ENCODE measurements around the gene TMEM200A. TPM values are rescaled to one million over a fixed set of nuclear protein-coding genes. Genes with fewer than 3 reads are reported as not detected.

Gene TMEM200A
- total RNA-seq, 1 experiment from 2014 or later, result 0.10 TPM

GRCh38 chr6:130322673-130323268, 43.0 kb upstream of the TMEM200A start:
- in situ Hi-C loops (cut with HindIII; ENCODE audit: low pct_unique_long_range_greater_than_20kb, low sequenced_read_pairs) (no loop called here), intact Hi-C loops (cut with micrococcal nuclease; ENCODE audit: unreplicated experiment) (loop anchor here (1.0 to 5.0 kb wide), 4 partner anchors 376 to 550 kb away; no protein-coding TSS in a partner anchor)
- TF ChIP-seq CTCF (IDR thresholded peaks at IDR 0.05) (peak; percentile 86), POLR2AphosphoS5 (IDR thresholded peaks at IDR 0.05; ENCODE audit: low read depth, low read length) (no peak), SIN3A (IDR thresholded peaks at IDR 0.05; ENCODE audit: borderline replicate concordance, insufficient read depth, low read depth, low read length) (no peak), REST (IDR thresholded peaks at IDR 0.05; ENCODE audit: insufficient read depth in 1 of 2, low read depth in 2 of 2, low read length in 1 of 2) (no peak), TCF7L2 (IDR thresholded peaks at IDR 0.05; ENCODE audit: low read depth, low read length) (no peak)
- DNase-seq (ENCODE audit: low read depth, low spot score) (peak; percentile 8), ATAC-seq (peak; percentile 60; the same call in 1 of the 2 replicates)
- no peaks in the 10 kb centered on the region for H3K27me3 ChIP-seq (ENCODE audit: control insufficient read depth, insufficient read depth, low read length)
- no peaks in the 10 kb centered on the region for H3K4me1 ChIP-seq (ENCODE audit: control insufficient read depth, insufficient read depth, low read length)
- ChIA-PET CTCF (no interaction called here), POLR2A (no interaction called here)
- no peaks in the 10 kb centered on the region for H3K9me3 ChIP-seq (ENCODE audit: control insufficient read depth, insufficient read depth, low read depth, low read length)
- H3K4me3 ChIP-seq (ENCODE audit: low read depth in 2 of 2, low read length in 2 of 2), result no peak overlapping the region
- no peak overlapping the region for H3K27ac ChIP-seq (ENCODE audit: low read length)
- H3K36me3 ChIP-seq (ENCODE audit: control insufficient read depth, insufficient read depth, low read length), result no peaks in the 10 kb centered on the region
- BruUV-seq (replicated peaks), result no TSS peak

GRCh38 chr6:130324657-130325056, 41.2 kb upstream of the TMEM200A start:
- no peak overlapping the region for H3K4me3 ChIP-seq (ENCODE audit: low read depth in 2 of 2, low read length in 2 of 2)
- ATAC-seq (no peak), DNase-seq (ENCODE audit: low read depth, low spot score) (no peak)
- no peak for TF ChIP-seq TCF7L2 (IDR thresholded peaks at IDR 0.05; ENCODE audit: low read depth, low read length)
- TF ChIP-seq POLR2AphosphoS5 (IDR thresholded peaks at IDR 0.05; ENCODE audit: low read depth, low read length), result no peak
- TF ChIP-seq SIN3A (IDR thresholded peaks at IDR 0.05; ENCODE audit: borderline replicate concordance, insufficient read depth, low read depth, low read length), result no peak
- no peak for TF ChIP-seq CTCF (IDR thresholded peaks at IDR 0.05)
- no peak for TF ChIP-seq REST (IDR thresholded peaks at IDR 0.05; ENCODE audit: insufficient read depth in 1 of 2, low read depth in 2 of 2, low read length in 1 of 2)
- no peaks in the 10 kb centered on the region for H3K4me1 ChIP-seq (ENCODE audit: control insufficient read depth, insufficient read depth, low read length)
- H3K9me3 ChIP-seq (ENCODE audit: control insufficient read depth, insufficient read depth, low read depth, low read length), result no peaks in the 10 kb centered on the region
- in situ Hi-C loops (cut with HindIII; ENCODE audit: low pct_unique_long_range_greater_than_20kb, low sequenced_read_pairs), result no loop called here
- H3K36me3 ChIP-seq (ENCODE audit: control insufficient read depth, insufficient read depth, low read length), result no peaks in the 10 kb centered on the region
- ChIA-PET CTCF (interaction anchor here (0.7 kb wide), 1 partner anchor 97 kb away, joined by 3 read pairs; no protein-coding TSS in a partner anchor), POLR2A (no interaction called here)
- BruUV-seq (replicated peaks), result no TSS peak
- intact Hi-C loops (cut with micrococcal nuclease; ENCODE audit: unreplicated experiment), result loop anchor here (5.0 kb wide), 2 partner anchors 518 to 548 kb away; no protein-coding TSS in a partner anchor
- H3K27ac ChIP-seq (ENCODE audit: low read length), result no peak overlapping the region
- H3K27me3 ChIP-seq (ENCODE audit: control insufficient read depth, insufficient read depth, low read length), result no peaks in the 10 kb centered on the region

All from Panc1 (cell line).